Neural cell (in vitro differentiated cells): ENCODE measurements around the gene HOPX. TPM values are rescaled to one million over a fixed set of nuclear protein-coding genes. Genes with fewer than 3 reads are reported as not detected.
"Not testable (repeated sequence)": the region's sequence is repeated elsewhere in the genome, so short reads cannot be mapped to it uniquely, and the experiment has no call there.

ENCODE experiments used
- H2AFZ ChIP-seq: fragments of 200-600, 300-800 bp; sonication (generic), shearing (Covaris generic); 2 replicates; pipeline ENCODE4 v1.6.0; 2014; ENCODE audit warnings: low read depth, mild to moderate bottlenecking, antibody characterized with exemption, low read length, moderate library complexity
- H3F3A ChIP-seq: fragments of 200-600 bp; shearing (Covaris generic); 2 replicates; pipeline ENCODE4 v1.6.1; 2016; ENCODE audit warnings: mild to moderate bottlenecking, moderate library complexity, mixed read lengths, antibody characterized with exemption, low read length; ENCODE audit not compliant: insufficient read depth, poor library complexity, severe bottlenecking
- H3K27ac ChIP-seq: fragments of 200-600, 300-800 bp; sonication (generic), shearing (Covaris generic); 2 replicates; pipeline ENCODE4 v1.5.1; 2014; ENCODE audit warnings: mild to moderate bottlenecking, low read length, moderate library complexity
- H3K27me3 ChIP-seq: fragments of 300-800, 200-600 bp; sonication (generic), shearing (Covaris generic); 2 replicates; pipeline ENCODE4 v1.6.0; 2014; ENCODE audit warnings: mild to moderate bottlenecking, low read depth, low read length, moderate library complexity; ENCODE audit not compliant: insufficient read depth
- H3K36me3 ChIP-seq: fragments of 300-800, 200-600 bp; sonication (generic), shearing (Covaris generic); 2 replicates; pipeline ENCODE4 v1.5.1; 2014; ENCODE audit warnings: mild to moderate bottlenecking, antibody characterized with exemption, low read length, moderate library complexity; ENCODE audit not compliant: insufficient read depth
- H3K4me2 ChIP-seq: fragments of 300-800, 200-600 bp; sonication (generic), shearing (Covaris generic); 2 replicates; pipeline ENCODE4 v1.6.0; 2014; ENCODE audit warnings: mild to moderate bottlenecking, low read length
- H3K4me3 ChIP-seq: fragments of 300-800, 200-600 bp; sonication (generic), shearing (Covaris generic); 2 replicates; pipeline ENCODE4 v1.5.1; 2014; ENCODE audit warnings: mild to moderate bottlenecking, low read length, moderate library complexity
- H3K79me2 ChIP-seq: fragments of 200-600 bp; shearing (Covaris generic); replicated peaks from 2 replicates; pipeline ENCODE4 v1.6.0; 2014; ENCODE audit warnings: mild to moderate bottlenecking, low read length, moderate library complexity; ENCODE audit not compliant: insufficient read depth
- H3K9ac ChIP-seq: fragments of 300-800, 200-600 bp; sonication (generic), shearing (Covaris generic); 2 replicates; pipeline ENCODE4 v1.6.1; 2016; ENCODE audit warnings: mild to moderate bottlenecking, low read length, mixed read lengths
- H3K9me2 ChIP-seq: fragments of 200-600 bp; shearing (Covaris generic); 2 replicates; pipeline ENCODE4 v1.6.1; 2016; ENCODE audit warnings: mild to moderate bottlenecking, low read length, mixed read lengths; ENCODE audit not compliant: insufficient read depth
- H3K9me3 ChIP-seq: fragments of 200-600, 300-800 bp; sonication (generic), shearing (Covaris generic); 2 replicates; pipeline ENCODE4 v1.6.1; 2016; ENCODE audit warnings: mild to moderate bottlenecking, mixed run types, low read length, moderate library complexity, mixed read lengths
- H4K20me1 ChIP-seq: fragments of 200-600 bp; shearing (Covaris generic); 2 replicates; pipeline ENCODE4 v1.6.1; 2016; ENCODE audit warnings: mild to moderate bottlenecking, mixed run types; ENCODE audit not compliant: insufficient read depth
- EP300 ChIP-seq: fragments of 450-650 bp; conservative IDR thresholded peaks from 2 replicates; pipeline ENCODE4 v1.6.1; 2014; ENCODE audit warnings: antibody characterized with exemption, mild to moderate bottlenecking, moderate library complexity; ENCODE audit not compliant: poor library complexity, severe bottlenecking
- EZH2 ChIP-seq: fragments of 200-600, 300-800 bp; shearing (Covaris generic), sonication (generic); IDR thresholded peaks from 2 replicates; pipeline ENCODE4 v1.6.1; 2014; ENCODE audit warnings: antibody characterized with exemption, low read length, borderline replicate concordance, mild to moderate bottlenecking; ENCODE audit not compliant: insufficient read depth, poor library complexity, severe bottlenecking
- MXI1 ChIP-seq: fragments of 450-650 bp; conservative IDR thresholded peaks from 2 replicates; pipeline ENCODE4 v1.6.1; 2014; ENCODE audit warnings: antibody characterized with exemption, mild to moderate bottlenecking; ENCODE audit not compliant: poor library complexity, severe bottlenecking
- POLR2AphosphoS5 ChIP-seq: IDR thresholded peaks from 2 replicates; pipeline ENCODE4 v1.6.1; 2012
- RAD21 ChIP-seq: fragments of 450-650 bp; conservative IDR thresholded peaks from 2 replicates; pipeline ENCODE4 v1.6.1; 2014; ENCODE audit warnings: antibody characterized with exemption, mild to moderate bottlenecking, moderate library complexity
- SMC3 ChIP-seq: fragments of 450-650 bp; conservative IDR thresholded peaks from 2 replicates; pipeline ENCODE4 v1.6.1; 2014; ENCODE audit warnings: antibody characterized with exemption, mild to moderate bottlenecking, moderate library complexity; ENCODE audit not compliant: poor library complexity
- TAF1 ChIP-seq: IDR thresholded peaks from 2 replicates; pipeline ENCODE4 v1.6.1; 2012; ENCODE audit warnings: low read depth
- polyA plus RNA-seq: library from polyadenylated mRNA; depleted of rRNA; stranded (reverse); fragments of >200 nt; gene quantifications from 2 replicates; pipeline ENCODE4 v1.2.3, GENCODE V29; 2014
- TF ChIP-seq, protein P1 (sequence below): IDR thresholded peaks from 2 replicates; pipeline ENCODE4 v1.6.1; 2012; ENCODE audit warnings: borderline replicate concordance
- TF ChIP-seq, protein P2 (sequence below): fragments of 450-650 bp; IDR thresholded peaks from 2 replicates; pipeline ENCODE4 v1.5.1; 2014; ENCODE audit warnings: antibody characterized with exemption, mild to moderate bottlenecking, moderate library complexity; ENCODE audit not compliant: poor library complexity, severe bottlenecking

HOPX gene
- polyA plus RNA-seq, 1 donor from 2014 or later, result 2.0 TPM

DNA sequence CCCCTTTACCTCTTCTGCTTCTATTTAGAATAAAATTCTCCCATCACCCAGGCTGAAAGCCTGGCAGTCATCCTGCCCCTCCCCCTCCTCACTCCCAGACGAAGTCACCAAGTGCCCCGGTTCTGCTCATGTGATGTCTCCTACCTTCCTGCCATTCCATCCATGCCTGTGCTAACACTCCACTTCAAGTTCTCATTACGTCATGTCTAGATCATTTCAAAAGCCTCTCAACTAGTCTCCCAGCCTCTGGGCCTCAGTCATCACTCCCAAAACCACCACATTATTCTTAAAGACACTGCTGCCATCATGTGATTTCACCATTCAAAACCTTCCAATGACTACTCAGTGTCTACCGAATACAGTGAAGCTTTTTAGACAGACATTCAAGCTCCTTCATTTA is 17.2 kb upstream of the HOPX start:
- no peak overlapping the region for H3K27ac ChIP-seq
- no peak overlapping the region for H3K4me2 ChIP-seq
- TF ChIP-seq EP300 (no peak), RAD21 (no peak), EZH2 (no peak), POLR2AphosphoS5 (no peak), SMC3 (no peak), TAF1 (no peak), MXI1 (no peak)
- TF ChIP-seq, protein P1, sequence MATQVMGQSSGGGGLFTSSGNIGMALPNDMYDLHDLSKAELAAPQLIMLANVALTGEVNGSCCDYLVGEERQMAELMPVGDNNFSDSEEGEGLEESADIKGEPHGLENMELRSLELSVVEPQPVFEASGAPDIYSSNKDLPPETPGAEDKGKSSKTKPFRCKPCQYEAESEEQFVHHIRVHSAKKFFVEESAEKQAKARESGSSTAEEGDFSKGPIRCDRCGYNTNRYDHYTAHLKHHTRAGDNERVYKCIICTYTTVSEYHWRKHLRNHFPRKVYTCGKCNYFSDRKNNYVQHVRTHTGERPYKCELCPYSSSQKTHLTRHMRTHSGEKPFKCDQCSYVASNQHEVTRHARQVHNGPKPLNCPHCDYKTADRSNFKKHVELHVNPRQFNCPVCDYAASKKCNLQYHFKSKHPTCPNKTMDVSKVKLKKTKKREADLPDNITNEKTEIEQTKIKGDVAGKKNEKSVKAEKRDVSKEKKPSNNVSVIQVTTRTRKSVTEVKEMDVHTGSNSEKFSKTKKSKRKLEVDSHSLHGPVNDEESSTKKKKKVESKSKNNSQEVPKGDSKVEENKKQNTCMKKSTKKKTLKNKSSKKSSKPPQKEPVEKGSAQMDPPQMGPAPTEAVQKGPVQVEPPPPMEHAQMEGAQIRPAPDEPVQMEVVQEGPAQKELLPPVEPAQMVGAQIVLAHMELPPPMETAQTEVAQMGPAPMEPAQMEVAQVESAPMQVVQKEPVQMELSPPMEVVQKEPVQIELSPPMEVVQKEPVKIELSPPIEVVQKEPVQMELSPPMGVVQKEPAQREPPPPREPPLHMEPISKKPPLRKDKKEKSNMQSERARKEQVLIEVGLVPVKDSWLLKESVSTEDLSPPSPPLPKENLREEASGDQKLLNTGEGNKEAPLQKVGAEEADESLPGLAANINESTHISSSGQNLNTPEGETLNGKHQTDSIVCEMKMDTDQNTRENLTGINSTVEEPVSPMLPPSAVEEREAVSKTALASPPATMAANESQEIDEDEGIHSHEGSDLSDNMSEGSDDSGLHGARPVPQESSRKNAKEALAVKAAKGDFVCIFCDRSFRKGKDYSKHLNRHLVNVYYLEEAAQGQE, result no peak
- TF ChIP-seq, protein P2, sequence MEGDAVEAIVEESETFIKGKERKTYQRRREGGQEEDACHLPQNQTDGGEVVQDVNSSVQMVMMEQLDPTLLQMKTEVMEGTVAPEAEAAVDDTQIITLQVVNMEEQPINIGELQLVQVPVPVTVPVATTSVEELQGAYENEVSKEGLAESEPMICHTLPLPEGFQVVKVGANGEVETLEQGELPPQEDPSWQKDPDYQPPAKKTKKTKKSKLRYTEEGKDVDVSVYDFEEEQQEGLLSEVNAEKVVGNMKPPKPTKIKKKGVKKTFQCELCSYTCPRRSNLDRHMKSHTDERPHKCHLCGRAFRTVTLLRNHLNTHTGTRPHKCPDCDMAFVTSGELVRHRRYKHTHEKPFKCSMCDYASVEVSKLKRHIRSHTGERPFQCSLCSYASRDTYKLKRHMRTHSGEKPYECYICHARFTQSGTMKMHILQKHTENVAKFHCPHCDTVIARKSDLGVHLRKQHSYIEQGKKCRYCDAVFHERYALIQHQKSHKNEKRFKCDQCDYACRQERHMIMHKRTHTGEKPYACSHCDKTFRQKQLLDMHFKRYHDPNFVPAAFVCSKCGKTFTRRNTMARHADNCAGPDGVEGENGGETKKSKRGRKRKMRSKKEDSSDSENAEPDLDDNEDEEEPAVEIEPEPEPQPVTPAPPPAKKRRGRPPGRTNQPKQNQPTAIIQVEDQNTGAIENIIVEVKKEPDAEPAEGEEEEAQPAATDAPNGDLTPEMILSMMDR, result no peak
- no peaks in the 10 kb centered on the region for H4K20me1 ChIP-seq
- no peaks in the 10 kb centered on the region for H3K9me2 ChIP-seq
- no peak overlapping the region for H2AFZ ChIP-seq
- no peaks in the 10 kb centered on the region for H3K36me3 ChIP-seq
- no peaks in the 10 kb centered on the region for H3F3A ChIP-seq
- H3K79me2 ChIP-seq, result no peaks in the 10 kb centered on the region
- H3K9me3 ChIP-seq, result no peaks in the 10 kb centered on the region
- H3K27me3 ChIP-seq, result no peaks in the 10 kb centered on the region
- no peak overlapping the region for H3K9ac ChIP-seq
- no peak overlapping the region for H3K4me3 ChIP-seq

DNA sequence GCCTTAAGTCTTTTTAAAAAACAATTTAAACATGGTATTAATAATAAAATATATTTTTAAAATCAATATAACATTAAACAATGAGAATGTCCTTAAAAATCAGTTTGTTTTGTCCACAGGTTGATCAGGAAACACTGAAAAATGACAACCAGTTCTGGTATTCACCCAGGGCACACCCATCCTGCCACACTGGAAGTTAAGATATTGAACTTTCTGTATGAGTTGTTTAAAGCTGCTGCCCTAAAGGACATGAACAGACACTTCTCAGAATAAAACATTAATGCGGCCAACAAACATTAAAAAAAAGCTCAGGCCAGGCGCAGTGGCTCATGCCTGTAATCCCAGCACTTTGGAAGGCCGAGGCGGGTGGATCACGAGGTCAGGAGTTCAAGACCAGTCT is 15.0 kb upstream of the HOPX start:
- H2AFZ ChIP-seq, result no peak overlapping the region
- TF ChIP-seq, protein P1, result no peak
- TF ChIP-seq SMC3 (no peak), EZH2 (no peak), POLR2AphosphoS5 (no peak), MXI1 (no peak), RAD21 (no peak), TAF1 (no peak), EP300 (no peak)
- TF ChIP-seq, protein P2, result no peak
- H3F3A ChIP-seq, result no peaks in the 10 kb centered on the region
- no peaks in the 10 kb centered on the region for H3K9me3 ChIP-seq
- H3K27me3 ChIP-seq, result no peaks in the 10 kb centered on the region
- H3K4me3 ChIP-seq, result no peak overlapping the region
- H3K27ac ChIP-seq, result no peak overlapping the region
- no peaks in the 10 kb centered on the region for H3K79me2 ChIP-seq
- no peaks in the 10 kb centered on the region for H3K9me2 ChIP-seq
- no peak overlapping the region for H3K4me2 ChIP-seq
- no peaks in the 10 kb centered on the region for H4K20me1 ChIP-seq
- no peak overlapping the region for H3K9ac ChIP-seq
- no peaks in the 10 kb centered on the region for H3K36me3 ChIP-seq

DNA sequence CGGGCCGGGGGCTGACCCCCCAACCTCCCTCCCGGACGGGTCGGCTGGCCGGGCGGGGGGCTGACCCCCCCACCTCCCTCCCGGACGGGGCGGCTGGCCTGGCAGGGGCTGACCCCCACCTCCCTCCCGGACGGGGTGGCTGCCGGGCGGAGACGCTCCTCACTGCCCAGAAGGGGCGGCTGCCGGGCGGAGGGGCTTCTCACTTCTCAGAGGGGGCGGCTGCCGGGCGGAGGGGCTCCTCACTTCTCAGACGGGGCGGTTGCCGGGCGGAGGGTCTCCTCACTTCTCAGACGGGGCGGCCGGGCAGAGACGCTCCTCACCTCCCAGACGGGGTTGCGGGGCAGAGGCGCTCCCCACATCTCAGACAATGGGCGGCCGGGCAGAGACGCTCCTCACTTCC is 12.4 kb upstream of the HOPX start:
- not testable (repeated sequence) for H3K36me3 ChIP-seq, H3K79me2 ChIP-seq

More for the DNA sequence above, 12.4 kb upstream of the HOPX start:
- not testable (repeated sequence) for H4K20me1 ChIP-seq, H3K9me3 ChIP-seq, H3K27me3 ChIP-seq, H3K4me2 ChIP-seq, H3K9ac ChIP-seq, H3K9me2 ChIP-seq, H2AFZ ChIP-seq, H3F3A ChIP-seq, H3K4me3 ChIP-seq, H3K27ac ChIP-seq
